Peyer's patch (tissue), 4 donors: Measurements from ENCODE around the gene CLEC16A.

Experiments
- POLR2A ChIP-seq, 2 donors: fragments of 450-650 bp; IDR thresholded peaks; one replicate each; pipeline ENCODE4 v1.5.1; 2017; ENCODE audit warnings: antibody characterized with exemption in 2 of 2, mild to moderate bottlenecking in 2 of 2, moderate library complexity in 2 of 2
- TF ChIP-seq, protein P1 (sequence below), 6 experiments: fragments of 450-650 bp in 4 of 6; fragments of 200-600 bp in 2 of 6; sonication (generic) in 1 of 6; IDR thresholded peaks; one replicate each; pipeline ENCODE4 v1.5.1; 2017 to 2019; ENCODE audit warnings: antibody characterized with exemption in 6 of 6, mild to moderate bottlenecking in 3 of 6, moderate library complexity in 1 of 6

DNA sequence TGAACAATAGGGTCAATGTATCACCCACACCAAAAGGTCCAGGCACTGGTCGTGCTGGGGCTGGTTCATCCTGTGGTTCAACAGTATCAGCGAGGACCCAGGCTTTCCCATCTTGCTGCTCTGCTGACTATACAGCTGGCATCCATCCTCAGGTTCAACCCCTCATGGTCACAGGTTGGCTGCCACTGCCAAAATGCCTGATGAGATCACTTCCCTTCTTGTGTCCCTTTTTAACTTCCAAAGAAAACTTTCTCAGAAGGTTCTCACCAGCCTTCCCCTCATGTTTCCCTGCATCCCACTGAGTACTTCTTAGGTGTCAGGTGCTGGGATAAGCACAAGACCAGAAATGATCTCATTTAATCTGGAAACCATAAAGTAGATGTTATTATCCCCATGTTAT is 25.7 kb downstream of the CLEC16A start:
- TF ChIP-seq, protein P1, sequence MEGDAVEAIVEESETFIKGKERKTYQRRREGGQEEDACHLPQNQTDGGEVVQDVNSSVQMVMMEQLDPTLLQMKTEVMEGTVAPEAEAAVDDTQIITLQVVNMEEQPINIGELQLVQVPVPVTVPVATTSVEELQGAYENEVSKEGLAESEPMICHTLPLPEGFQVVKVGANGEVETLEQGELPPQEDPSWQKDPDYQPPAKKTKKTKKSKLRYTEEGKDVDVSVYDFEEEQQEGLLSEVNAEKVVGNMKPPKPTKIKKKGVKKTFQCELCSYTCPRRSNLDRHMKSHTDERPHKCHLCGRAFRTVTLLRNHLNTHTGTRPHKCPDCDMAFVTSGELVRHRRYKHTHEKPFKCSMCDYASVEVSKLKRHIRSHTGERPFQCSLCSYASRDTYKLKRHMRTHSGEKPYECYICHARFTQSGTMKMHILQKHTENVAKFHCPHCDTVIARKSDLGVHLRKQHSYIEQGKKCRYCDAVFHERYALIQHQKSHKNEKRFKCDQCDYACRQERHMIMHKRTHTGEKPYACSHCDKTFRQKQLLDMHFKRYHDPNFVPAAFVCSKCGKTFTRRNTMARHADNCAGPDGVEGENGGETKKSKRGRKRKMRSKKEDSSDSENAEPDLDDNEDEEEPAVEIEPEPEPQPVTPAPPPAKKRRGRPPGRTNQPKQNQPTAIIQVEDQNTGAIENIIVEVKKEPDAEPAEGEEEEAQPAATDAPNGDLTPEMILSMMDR (IDR thresholded peaks at IDR 0.05): no peak
- TF ChIP-seq POLR2A (IDR thresholded peaks at IDR 0.05): no peak
